WERI-Rb-1 (cell line): Measurements from ENCODE around the gene SLC25A18.

Experiments used
- DNase-seq: peaks from one replicate; pipeline ENCODE4 v3.0.0-alpha.2; 2020
- H3K27ac ChIP-seq: fragments of 250-450 bp; sonication (Bioruptor Pico); 2 replicates; pipeline ENCODE4 v1.5.1; 2020; ENCODE audit warnings: mild to moderate bottlenecking, moderate library complexity
- H3K27me3 ChIP-seq: fragments of 250-450 bp; sonication (Bioruptor Pico); 2 replicates; pipeline ENCODE4 v1.5.1; 2021; ENCODE audit warnings: mild to moderate bottlenecking, low read depth, moderate library complexity; ENCODE audit not compliant: insufficient read depth, severe bottlenecking
- H3K36me3 ChIP-seq: fragments of 250-450 bp; sonication (Bioruptor Pico); 2 replicates; pipeline ENCODE4 v1.5.1; 2020; ENCODE audit warnings: mild to moderate bottlenecking, moderate library complexity
- H3K4me3 ChIP-seq: 2 replicates; pipeline ENCODE4 v1.5.1; 2011; ENCODE audit warnings: low read depth, mild to moderate bottlenecking, control low read depth, low read length
- H3K9me3 ChIP-seq: fragments of 250-450 bp; sonication (Bioruptor Pico); 2 replicates; pipeline ENCODE4 v1.5.1; 2021; ENCODE audit warnings: mild to moderate bottlenecking, moderate library complexity; ENCODE audit not compliant: severe bottlenecking
- TF ChIP-seq, protein P1 (sequence below): IDR thresholded peaks from 2 replicates; pipeline ENCODE4 v1.5.1; 2011; ENCODE audit warnings: low read depth, mild to moderate bottlenecking, control low read depth, inconsistent platforms, low read length

SLC25A18 gene

DNA sequence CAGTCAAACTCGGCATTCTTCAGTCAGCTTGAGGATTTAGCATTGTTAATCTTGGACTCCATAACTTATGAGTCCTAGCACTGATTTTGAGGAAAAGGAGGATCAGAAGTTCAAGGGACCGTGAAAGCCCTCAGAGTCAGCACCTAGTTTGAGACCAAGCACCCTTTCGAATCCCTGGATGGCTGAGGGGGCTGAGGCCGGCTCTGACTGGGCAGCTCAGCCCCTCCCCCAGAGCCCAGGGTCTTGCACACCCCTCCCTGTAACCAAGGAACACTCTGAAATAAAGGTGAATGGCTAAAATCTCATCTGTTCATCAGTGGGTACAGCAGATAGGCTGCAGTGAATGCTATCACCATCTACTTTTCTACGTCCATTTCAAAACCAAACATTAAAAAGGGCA, 27.3 kb downstream of the SLC25A18 start:
- peak overlapping the region; percentile 23 for H3K27ac ChIP-seq
- TF ChIP-seq, protein P1, sequence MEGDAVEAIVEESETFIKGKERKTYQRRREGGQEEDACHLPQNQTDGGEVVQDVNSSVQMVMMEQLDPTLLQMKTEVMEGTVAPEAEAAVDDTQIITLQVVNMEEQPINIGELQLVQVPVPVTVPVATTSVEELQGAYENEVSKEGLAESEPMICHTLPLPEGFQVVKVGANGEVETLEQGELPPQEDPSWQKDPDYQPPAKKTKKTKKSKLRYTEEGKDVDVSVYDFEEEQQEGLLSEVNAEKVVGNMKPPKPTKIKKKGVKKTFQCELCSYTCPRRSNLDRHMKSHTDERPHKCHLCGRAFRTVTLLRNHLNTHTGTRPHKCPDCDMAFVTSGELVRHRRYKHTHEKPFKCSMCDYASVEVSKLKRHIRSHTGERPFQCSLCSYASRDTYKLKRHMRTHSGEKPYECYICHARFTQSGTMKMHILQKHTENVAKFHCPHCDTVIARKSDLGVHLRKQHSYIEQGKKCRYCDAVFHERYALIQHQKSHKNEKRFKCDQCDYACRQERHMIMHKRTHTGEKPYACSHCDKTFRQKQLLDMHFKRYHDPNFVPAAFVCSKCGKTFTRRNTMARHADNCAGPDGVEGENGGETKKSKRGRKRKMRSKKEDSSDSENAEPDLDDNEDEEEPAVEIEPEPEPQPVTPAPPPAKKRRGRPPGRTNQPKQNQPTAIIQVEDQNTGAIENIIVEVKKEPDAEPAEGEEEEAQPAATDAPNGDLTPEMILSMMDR = no peak
- H3K27me3 ChIP-seq = no peaks in the 10 kb centered on the region
- H3K9me3 ChIP-seq = no peaks in the 10 kb centered on the region
- H3K4me3 ChIP-seq = no peak overlapping the region
- DNase-seq = peak; percentile 41
- H3K36me3 ChIP-seq = peaks cover 49% of the 10 kb centered on the region

- TF ChIP-seq, protein P1 = no peak
- no peak overlapping the region for H3K4me3 ChIP-seq
- DNase-seq = no peak
- H3K27me3 ChIP-seq = no peaks in the 10 kb centered on the region
- no peaks in the 10 kb centered on the region for H3K9me3 ChIP-seq
- peaks cover 65% of the 10 kb centered on the region for H3K36me3 ChIP-seq
- no peak overlapping the region for H3K27ac ChIP-seq
These were observed 28.9 kb downstream of the SLC25A18 start for GRCh38 chr22:17592201-17592600.

DNA sequence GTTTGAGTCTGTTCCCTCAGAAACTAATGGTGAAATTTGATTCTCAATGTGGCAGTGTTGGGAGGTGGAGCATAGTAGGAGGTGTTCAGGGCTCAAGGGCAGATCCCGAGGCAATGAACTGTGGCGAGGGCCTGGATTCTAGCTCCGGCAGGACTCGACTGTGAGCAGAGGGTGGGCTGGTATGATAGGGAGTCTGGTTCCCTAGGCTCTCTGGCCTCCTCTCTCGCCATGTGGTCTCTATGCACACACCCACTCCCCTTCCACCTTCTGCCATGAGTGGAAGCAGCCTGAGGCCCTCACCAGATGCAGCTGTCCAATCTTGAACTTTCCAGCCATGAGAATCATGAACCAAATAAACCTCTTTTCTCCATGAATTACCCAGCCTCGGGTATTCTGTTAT, 32.9 kb downstream of the SLC25A18 start:
- H3K27me3 ChIP-seq = no peaks in the 10 kb centered on the region
- no peak overlapping the region for H3K27ac ChIP-seq
- no peaks in the 10 kb centered on the region for H3K9me3 ChIP-seq
- H3K4me3 ChIP-seq = no peak overlapping the region
- TF ChIP-seq, protein P1 = no peak
- no peak for DNase-seq
- H3K36me3 ChIP-seq = peaks cover 90% of the 10 kb centered on the region

DNA sequence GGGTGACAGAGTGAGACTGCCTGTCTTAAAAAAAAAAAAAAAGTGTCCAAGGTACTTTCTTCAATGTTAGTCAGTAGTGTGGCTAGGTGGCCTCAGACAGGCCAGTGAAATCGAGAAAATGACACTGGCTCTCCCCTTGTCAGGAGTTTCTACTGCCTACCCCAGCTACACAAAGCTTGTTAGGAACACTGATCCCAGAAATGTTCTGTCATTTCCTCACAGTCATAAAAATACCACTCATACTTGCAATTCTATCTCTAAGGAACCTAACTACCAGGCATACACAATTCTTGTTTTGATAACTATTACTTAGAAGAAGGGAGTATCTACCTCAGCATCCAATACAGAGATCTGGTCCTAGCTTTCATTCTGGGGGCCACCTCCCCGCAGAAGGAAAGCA, 33.9 kb downstream of the SLC25A18 start:
- no peak for DNase-seq
- H3K27me3 ChIP-seq = no peaks in the 10 kb centered on the region
- peaks cover 85% of the 10 kb centered on the region for H3K36me3 ChIP-seq
- TF ChIP-seq, protein P1 = no peak
- no peak overlapping the region for H3K27ac ChIP-seq
- H3K4me3 ChIP-seq = no peak overlapping the region
- no peaks in the 10 kb centered on the region for H3K9me3 ChIP-seq

GRCh38 chr22:17598318-17598717, 35.0 kb downstream of the SLC25A18 start:
- Histone ChIP-seq H3K36me3 (peaks cover 75% of the 10 kb centered on the region), H3K27ac (no peak overlapping the region), H3K4me3 (no peak overlapping the region), H3K9me3 (no peaks in the 10 kb centered on the region), H3K27me3 (no peaks in the 10 kb centered on the region)
- DNase-seq = no peak
- TF ChIP-seq, protein P1 = no peak

DNA sequence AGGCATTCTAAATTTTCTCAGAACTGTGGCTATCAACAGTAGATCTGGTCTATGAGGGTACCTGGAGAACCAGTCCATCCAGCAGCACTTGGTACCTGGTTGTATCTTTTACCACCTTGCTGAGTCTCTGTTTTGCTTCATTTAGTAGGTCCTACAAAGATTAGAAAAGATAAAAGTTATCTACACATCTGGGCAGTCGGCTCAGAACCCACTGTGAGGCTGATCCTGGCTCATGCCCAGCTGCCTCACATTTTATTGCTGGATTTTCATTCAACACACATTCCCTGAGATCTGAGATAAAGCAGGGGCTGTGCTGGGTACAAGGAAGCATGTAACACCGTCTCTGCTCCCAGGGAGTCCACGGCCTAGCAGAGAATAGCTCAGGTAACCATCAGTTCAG, 37.7 kb downstream of the SLC25A18 start:
- H3K4me3 ChIP-seq = no peak overlapping the region
- H3K27me3 ChIP-seq = no peaks in the 10 kb centered on the region
- H3K9me3 ChIP-seq = no peaks in the 10 kb centered on the region
- H3K36me3 ChIP-seq = peaks cover 52% of the 10 kb centered on the region
- H3K27ac ChIP-seq = no peak overlapping the region
- DNase-seq = no peak
- TF ChIP-seq, protein P1 = no peak
